Fibroblast of skin of back (primary cell): ENCODE measurements around the gene PRKAG2.

Experiments used
- DNase-seq: peaks from one replicate; pipeline ENCODE4 v3.0.0-alpha.2; 2013

Gene PRKAG2

DNA sequence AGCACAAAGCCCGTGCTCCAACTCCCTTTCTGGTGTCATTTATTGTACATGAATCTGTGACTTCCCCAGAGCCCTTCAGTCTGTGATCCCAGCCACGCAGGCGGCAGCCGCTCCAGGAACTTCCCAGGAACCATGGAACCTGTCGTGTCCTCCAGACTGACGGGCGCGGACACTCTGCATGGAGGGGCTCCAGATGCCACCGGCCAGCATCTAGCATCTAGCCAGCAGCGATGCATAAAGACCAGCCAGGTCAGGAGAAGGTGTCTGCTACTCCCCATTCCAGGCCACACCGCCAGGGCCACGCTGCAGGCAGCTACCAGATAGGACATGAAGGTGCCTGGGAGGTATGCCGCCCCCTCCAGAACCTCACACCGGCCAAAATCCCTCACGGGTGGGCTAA, 77.4 kb downstream of the PRKAG2 start:
- DNase-seq, result no peak

DNA sequence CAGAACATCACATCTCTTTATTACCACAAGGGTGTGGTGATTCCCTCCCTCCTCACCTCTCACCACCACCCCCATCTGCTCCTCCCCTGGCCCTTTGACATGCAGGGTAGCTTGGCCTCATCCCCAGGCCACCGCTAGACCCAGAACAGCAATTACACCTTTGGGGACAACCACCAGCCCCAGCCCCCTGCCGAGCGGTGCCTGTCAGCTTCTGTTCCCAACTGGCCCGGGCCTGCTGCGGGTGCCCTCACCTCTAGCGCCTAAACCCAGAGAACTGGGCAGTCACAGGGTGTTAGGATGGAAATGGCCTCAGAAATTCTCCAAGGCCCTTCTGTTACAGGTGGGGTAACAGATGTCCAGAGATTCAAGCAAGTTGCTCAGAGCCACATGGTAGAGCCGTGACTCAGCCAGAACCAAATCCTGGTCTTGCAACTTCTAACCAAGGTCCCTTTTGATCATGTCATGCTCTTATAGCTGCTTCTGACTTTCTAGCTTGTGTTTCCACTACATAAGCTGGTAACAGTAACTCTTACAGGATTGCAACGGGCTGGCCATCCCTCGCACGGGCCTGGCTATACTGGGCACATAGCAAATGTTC, 78.0 kb downstream of the PRKAG2 start:
- no peak for DNase-seq

- peak; percentile 37 for DNase-seq
Measured at GRCh38 chr7:151797667-151798307, 79.1 kb downstream of the PRKAG2 start.

- no peak for DNase-seq
Measured at GRCh38 chr7:151796871-151797537, 79.9 kb downstream of the PRKAG2 start.

- DNase-seq, result peak; percentile 67
Measured at GRCh38 chr7:151796091-151796870, 80.6 kb downstream of the PRKAG2 start.

GRCh38 chr7:151795168-151795811, 81.6 kb downstream of the PRKAG2 start:
- DNase-seq, result no peak

- DNase-seq, result peak; percentile 40
Measured at GRCh38 chr7:151794508-151795167, 82.3 kb downstream of the PRKAG2 start.

DNA sequence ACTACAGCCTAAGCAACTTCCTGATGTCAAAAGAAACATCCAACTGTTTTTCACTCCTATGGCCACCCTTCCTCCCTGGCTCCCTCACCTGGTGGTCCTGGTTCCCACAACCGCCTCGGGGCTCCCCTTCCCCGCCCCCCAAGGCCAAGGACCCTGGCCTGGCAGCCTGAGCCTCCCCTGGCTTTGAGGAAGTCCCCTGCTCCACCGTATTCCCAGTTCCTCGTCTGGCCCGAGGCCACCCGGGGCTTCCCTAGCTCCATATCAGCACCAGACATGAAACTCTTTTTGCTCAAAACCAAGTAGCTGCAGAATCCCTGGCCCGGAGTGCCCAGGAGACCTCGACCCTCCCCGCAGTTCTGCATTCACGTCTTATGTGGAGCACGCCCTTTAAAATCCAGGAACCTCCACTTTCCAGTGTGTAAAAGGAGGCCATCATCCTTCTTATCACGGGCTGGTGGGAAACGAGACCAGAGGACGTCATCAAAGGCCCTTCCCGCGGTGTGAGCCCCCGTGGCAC, 82.9 kb downstream of the PRKAG2 start:
- no peak for DNase-seq

DNA sequence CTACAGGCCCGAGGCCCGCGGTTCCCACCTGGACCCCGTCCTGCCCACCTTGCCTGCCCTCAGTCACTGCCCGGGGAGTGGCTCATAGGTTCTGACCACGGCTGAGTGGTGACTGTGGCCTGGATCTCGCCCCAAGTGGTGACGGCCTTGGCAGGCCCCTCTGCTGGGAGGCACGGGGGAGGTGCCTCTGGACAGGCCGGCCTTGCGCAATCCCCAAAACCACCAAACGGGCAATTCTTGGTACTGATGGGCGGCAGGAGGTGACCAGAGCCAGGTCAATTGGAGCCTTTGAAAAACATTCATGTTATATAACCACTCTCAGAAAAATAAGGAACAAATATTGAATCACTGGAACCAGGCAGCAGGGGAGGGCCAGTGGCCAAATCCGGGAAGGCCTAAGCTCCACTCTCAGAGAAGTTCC, 83.4 kb downstream of the PRKAG2 start:
- no peak for DNase-seq

DNA sequence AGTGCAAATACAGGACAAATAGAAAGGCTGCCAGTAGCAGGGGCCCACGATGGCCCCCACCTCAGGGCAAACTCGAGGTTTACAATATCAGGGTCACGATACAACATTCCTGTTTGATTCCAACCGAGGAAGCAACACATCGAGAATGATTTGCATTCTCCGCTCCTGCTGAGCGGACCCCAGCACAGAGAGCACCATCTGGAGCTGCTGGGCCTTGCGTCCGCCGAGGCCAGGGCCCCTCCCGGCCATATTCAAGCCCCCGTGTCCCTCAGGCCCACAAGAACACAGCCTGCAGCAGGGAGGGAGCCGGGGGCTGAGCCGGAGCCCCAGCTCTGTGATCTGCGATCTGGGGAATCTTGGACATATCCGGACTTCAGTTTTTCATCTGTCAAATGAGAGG, 84.3 kb downstream of the PRKAG2 start:
- DNase-seq, result no peak

GRCh38 chr7:151792086-151792485, 84.8 kb downstream of the PRKAG2 start:
- no peak for DNase-seq

DNA sequence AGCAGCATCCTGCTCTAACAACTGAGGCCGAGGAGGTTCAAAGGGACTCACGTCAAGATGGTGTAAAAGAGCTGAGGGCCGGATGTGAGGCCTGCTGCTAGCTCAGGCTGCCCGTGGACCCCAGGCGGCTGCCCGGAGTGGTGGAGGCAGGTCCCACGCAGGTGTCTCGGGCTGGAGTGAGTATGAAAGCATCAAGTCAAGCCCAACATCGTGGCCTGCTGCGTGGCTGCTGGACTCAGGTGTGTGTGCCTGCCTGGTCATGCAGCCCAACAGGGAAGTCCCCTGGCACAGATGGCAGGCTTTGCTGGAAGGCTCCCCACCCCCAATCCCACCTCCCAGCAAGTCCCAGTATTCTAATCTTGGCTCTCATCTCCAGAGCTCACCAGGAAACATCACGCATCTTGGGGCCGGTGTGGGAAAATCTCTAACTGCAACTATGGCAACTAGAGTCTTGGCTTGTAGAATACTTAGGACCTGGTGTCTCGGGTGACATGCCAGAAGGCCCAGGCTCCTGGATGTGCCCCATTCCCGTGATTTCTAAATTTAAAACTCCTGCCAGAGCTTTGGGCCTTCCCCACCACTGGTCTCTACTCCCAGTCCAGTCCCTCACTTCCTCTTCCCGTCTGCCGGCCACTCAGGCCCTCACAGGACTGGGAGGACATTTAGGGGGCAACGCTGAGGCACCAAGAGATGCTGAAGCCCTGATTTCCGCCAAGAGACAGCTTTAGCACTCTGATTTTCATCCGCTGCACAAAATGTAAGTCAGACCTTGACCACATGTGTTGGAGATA, 85.9 kb downstream of the PRKAG2 start:
- no peak for DNase-seq

- no peak for DNase-seq
Measured at GRCh38 chr7:151790095-151790829, 86.7 kb downstream of the PRKAG2 start.

DNA sequence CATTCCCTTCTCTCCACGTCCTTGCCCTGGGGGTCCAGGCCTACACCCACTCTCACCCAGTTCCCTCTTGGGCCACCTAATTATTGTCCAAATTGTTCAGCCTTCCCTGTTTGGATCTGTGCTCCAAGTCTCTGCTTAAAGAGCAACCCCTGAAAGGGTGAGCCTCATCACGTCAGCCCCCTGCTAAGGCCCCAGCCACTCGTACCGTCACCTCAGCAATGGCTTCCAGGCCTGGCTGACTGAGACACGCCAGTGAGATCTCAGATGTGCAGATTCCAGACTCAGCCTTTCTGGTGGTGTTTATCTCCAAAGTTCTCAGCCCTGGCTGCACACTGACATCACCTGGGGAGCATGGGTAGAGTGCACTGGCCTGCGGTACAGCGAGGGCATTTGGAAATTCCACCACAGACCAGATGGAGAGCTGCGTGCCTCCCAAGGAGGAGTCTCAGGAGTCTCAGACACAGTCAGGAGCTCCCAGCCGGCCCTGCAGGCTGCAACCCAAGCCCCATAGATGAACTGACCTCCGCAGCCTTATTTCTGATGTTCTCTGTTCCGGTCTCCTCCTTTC, 87.5 kb downstream of the PRKAG2 start:
- DNase-seq, result no peak

DNA sequence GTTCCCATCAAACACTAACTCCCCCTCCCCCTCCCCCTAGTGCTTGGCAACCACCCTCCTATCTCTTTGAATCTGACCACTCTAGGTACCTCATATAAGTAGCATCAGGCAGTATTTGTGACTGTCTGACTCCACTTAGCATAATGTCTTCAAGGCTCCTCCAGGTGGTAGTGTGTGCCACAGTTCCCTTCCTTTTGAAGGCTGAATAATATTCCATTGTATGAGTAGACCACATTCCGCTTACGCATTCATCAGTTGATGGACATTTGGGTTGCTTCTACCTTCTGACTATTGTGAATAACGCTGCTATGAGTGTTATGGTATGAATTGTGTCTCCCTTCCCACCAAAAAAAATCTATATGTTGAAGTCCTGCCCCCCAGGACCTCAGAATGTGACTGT, 89.6 kb downstream of the PRKAG2 start:
- DNase-seq, result no peak

DNA sequence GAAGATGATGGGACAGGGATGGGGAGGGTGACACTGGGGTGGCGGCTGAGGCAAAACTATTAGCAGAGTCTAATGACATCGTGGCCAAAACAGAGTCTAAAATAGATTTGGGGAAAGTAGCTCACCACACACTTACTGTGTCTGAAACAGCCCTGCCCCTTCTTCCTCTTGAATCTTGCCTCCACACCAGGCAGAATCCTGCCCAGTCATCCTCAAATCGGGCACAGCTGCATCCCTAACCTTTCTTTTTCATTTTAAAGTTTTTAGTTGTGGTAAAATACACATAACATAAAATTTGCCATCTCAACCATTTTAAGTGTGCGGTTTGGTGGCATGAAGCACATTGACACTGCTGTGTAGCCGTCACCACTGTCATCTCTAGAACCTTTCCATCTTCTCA, 90.0 kb downstream of the PRKAG2 start:
- DNase-seq, result no peak

DNA sequence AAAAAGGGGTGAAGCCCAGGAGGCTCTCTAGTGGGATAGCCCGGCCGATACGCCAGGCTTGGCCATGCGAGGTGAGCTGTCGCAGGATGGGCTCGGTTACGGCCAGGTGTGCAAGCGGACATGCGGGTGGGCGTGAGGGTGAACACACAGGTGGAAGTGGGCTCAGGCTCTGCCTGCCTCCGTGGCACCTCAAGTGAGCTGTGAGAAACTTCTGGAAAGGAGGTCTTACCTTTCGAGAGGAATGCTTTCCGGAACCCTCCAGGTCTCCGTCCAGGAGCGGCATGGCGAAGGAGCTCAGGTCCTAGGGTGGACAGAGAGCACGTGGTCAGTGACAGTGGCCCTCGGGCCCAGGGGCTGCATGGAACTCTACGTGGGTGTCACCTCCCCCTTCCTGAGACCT, 90.7 kb downstream of the PRKAG2 start:
- no peak for DNase-seq

GRCh38 chr7:151785681-151785965, 91.3 kb downstream of the PRKAG2 start:
- no peak for DNase-seq

DNA sequence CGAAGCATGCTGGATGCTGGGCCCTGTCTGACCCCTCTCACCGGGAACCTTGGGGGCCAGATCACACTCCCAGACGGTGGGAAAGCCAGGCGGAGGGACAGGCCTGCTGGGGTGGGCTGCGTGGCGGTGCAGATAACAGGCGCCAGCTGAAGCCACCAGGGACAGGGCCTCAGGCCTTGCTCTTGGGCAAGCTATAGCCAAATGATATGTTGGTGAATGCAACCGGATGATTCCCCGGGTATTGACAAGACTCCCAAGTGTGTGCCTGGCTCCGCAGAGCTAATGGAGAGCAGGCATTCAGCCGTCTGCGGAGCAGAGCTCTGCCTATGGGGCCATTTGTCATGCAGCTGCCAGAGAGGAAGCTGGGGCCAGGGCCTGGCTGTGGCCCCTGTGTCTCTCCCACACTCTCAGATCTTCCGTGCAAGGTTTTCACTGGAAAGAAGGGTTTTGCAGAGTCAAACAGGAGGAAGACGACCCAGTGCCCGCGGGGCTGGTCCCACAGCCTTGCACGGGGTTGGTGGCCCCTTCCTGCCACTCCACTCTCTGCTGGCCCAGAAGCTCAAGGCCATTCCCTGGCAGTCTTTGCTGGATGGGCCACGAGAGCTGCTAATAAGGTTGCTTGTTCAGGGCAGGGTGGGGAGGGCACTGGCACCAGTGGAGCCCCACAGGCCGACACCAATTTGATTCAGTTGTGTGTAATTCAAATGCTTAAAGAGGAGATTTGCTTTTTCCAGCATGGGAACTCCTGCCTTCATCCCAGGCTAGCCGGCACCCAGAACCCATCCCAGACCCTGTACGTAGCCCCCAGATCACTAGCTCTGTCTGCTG, 91.8 kb downstream of the PRKAG2 start:
- DNase-seq, result no peak
